Measurements from ENCODE around the gene PXMP2. TPM values are rescaled to one million over a fixed set of nuclear protein-coding genes. Genes with fewer than 3 reads are reported as not detected.

The PXMP2 gene
- total RNA-seq, 1 donor from 2014 or later = 38.5 TPM

DNA sequence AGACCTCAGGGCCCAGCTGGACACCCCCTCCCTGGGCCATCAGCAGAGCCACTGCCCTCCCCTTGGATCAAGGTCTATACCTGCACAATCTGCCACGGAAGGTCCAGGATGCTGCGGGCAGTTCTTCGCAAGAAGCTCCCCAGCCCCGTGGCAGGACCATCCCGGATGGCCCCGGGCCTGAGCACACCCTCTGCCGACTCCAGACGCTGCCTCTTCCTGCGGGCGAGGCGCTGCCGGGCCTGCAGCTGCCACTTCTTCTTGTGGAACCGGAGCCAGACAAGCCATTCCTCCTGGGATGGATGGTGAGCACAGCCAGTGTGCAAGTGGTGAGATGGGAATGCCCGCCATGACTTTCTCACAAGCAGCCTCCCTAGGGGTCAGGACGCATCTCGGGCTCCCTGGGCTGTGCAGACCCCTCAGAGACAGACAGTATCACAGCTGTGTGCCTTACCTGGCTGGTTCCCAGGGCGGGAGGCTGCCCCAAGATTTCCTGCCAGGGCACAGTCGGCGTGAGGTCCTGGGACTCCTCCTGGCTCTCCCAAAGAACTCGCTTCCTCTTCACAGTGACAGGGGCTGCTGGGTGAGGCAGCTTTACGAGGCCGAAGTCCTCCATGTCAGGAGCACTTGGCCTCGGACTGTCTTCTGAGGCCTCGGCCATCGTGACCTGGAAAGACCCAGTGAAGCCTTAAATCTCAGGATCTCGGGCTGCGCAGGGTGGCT, 38.0 kb upstream of the PXMP2 start:
- Mint-ChIP-seq H3K36me3 (peaks cover 37% of the 10 kb centered on the region), H3K4me3 (no peak overlapping the region), H3K27me3 (no peaks in the 10 kb centered on the region), H3K4me1 (ENCODE audit: unreplicated experiment) (no peaks in the 10 kb centered on the region), H3K9me3 (no peaks in the 10 kb centered on the region), H3K27ac (no peak overlapping the region)
- no peak for DNase-seq (ENCODE audit: extremely low spot score, unreplicated experiment)
- no peak for TF ChIP-seq CTCF (conservative IDR thresholded peaks at IDR 0.05)

DNA sequence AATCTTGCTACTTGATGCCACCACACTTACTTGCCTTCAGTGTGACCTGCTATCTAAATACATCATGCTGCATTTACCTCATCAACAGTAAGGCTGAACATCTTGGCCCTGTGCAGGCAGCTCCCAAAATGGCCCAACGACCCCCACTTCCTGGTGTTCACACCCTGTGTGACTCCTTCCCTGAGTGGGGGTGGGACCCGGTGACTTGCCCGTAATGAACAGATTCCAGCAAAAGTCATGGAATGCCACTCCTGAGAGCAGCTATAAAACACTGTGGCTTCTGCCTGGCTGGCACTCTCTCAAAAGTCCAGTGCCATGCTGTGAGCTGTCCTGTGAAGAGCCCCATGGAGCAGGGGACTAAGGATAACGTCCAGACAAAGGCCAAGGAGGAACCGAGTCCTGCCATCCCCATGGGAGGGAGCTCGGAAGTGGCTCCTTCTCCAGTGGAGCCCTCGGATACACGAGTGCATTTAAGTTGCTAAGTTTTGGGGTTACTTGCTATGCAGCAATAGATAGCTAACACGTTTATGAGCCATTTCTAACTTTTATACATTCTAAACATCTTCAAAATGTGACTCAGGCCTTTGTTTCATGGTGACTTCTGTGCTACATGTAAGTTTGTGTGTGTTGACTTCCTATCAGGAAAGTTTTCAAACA, 35.8 kb upstream of the PXMP2 start:
- Mint-ChIP-seq H3K27me3 (no peaks in the 10 kb centered on the region), H3K4me3 (no peak overlapping the region), H3K9me3 (no peaks in the 10 kb centered on the region), H3K36me3 (peaks cover 41% of the 10 kb centered on the region), H3K4me1 (ENCODE audit: unreplicated experiment) (no peaks in the 10 kb centered on the region), H3K27ac (no peak overlapping the region)
- no peak for TF ChIP-seq CTCF (conservative IDR thresholded peaks at IDR 0.05)
- DNase-seq (ENCODE audit: extremely low spot score, unreplicated experiment) = no peak

DNA sequence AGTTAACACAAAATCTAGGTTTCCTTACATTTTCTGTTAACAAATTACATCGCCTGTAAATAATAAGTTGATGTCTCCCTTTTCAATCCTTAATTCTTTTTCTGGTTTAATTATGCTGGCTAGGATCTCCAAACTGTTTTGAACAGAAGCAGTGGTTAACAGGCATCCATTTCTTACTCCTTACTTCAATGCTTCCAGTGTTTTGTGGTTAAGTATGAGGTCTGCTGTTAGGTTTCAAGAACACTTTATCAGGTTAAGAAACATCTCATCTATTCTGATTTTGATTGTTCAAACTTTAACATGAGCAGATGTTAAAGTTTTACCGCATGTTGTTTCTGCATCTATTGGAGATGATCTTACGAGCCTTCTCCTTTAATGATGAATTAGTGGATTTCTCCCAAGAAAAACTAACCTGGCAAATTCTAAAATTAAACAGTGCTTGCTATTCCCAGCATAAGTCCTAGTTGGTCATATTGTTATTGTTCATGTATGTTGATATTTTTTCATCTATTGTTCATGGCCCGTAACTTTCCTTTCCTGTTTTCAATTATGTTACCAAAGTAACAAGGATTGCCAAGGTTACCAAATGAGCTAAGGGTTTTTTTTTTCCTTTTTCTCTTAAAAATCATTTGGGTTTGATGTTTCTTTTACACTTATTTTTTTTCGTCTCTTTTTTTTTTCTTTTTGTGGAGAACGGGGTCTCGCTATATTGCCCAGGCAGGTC, 33.7 kb upstream of the PXMP2 start:
- no peak for DNase-seq (ENCODE audit: extremely low spot score, unreplicated experiment)
- H3K4me1 Mint-ChIP-seq (ENCODE audit: unreplicated experiment) = no peaks in the 10 kb centered on the region
- peaks cover 43% of the 10 kb centered on the region for H3K36me3 Mint-ChIP-seq
- no peak overlapping the region for H3K27ac Mint-ChIP-seq
- H3K27me3 Mint-ChIP-seq = no peaks in the 10 kb centered on the region
- no peaks in the 10 kb centered on the region for H3K9me3 Mint-ChIP-seq
- TF ChIP-seq CTCF (conservative IDR thresholded peaks at IDR 0.05) = no peak
- H3K4me3 Mint-ChIP-seq = no peak overlapping the region

DNA sequence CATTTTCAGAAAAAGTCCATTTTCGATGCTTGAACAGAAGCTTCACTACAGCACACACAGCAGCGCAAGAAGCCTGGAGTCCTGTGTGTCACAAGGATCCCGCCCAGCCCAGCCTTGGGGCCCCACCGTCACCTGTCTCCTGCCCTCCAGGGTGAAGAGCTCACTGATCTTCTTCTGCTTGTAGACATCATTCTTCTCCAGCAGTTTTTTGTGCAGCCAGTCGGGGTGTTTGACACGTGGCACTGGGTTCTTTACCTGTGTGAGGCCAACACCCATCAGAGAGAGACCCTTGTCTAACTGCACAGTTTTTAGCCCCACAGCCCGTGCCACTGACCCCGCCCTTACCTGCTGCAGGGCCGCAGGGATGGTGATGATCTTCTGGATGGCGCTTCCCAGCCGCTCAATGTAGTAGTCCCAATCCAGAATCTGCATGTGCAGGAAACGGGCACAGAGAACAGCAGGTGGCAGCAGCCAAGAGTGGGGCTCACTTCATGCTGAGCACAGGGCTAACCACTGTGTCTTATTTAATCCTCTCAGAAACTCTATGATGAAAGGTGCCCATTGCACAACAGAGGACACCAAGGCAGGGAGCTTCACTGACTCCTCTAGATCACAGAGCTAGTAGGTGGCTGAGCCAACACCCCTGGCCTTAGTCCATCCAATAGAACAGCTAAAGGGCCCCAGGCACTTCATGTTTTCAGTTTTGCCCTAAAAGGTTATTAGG, 30.2 kb upstream of the PXMP2 start:
- Mint-ChIP-seq H3K36me3 (peaks cover 43% of the 10 kb centered on the region), H3K27me3 (no peaks in the 10 kb centered on the region), H3K9me3 (no peaks in the 10 kb centered on the region), H3K4me3 (no peak overlapping the region), H3K4me1 (ENCODE audit: unreplicated experiment) (no peaks in the 10 kb centered on the region), H3K27ac (no peak overlapping the region)
- no peak for DNase-seq (ENCODE audit: extremely low spot score, unreplicated experiment)
- no peak for TF ChIP-seq CTCF (conservative IDR thresholded peaks at IDR 0.05)

GRCh38 chr12:132658149-132658894, 29.1 kb upstream of the PXMP2 start:
- H3K36me3 Mint-ChIP-seq = peaks cover 44% of the 10 kb centered on the region

More at GRCh38 chr12:132658149-132658894, 29.1 kb upstream of the PXMP2 start:
- TF ChIP-seq CTCF (conservative IDR thresholded peaks at IDR 0.05) = no peak
- Mint-ChIP-seq H3K4me3 (no peak overlapping the region), H3K27ac (no peak overlapping the region), H3K9me3 (no peaks in the 10 kb centered on the region), H3K4me1 (ENCODE audit: unreplicated experiment) (no peaks in the 10 kb centered on the region), H3K27me3 (no peaks in the 10 kb centered on the region)
- DNase-seq (ENCODE audit: extremely low spot score, unreplicated experiment) = no peak
